Fibroblast of mammary gland (primary cell): ENCODE measurements around the gene ADNP.

Source experiments
- DNase-seq: peaks from one replicate; pipeline ENCODE4 v3.0.0-alpha.2; 2010; ENCODE audit warnings: low read depth
- H3K4me3 ChIP-seq: 2 replicates; pipeline ENCODE4 v1.5.1; 2011; ENCODE audit warnings: low read depth, mild to moderate bottlenecking, low read length, moderate library complexity; ENCODE audit not compliant: control insufficient read depth
- TF ChIP-seq, protein P1 (sequence below): conservative IDR thresholded peaks from 2 replicates; pipeline ENCODE4 v1.5.1; 2011; ENCODE audit warnings: low read depth, low read length, inconsistent platforms; ENCODE audit not compliant: control insufficient read depth, insufficient read depth

The ADNP gene

DNA sequence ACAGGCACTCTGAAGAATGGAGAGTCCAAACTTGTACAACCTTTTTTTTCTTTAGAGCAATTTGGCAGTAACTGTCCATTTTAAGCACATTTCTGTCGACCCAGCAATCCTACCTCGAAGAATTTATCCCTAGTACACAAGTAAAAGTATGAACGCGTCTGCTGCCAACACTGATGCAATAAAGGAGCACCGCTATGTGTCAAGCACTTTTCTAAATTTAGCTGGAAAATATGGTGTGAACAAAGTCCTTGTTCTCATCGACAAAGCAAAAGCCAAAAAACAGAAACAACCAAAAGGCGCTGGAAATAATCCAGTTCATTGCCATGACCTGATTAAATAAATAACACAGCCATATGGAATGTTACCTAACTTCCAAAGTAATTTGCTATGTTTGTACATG lies 26.0 kb upstream of the ADNP start:
- peak overlapping the region; percentile 94 for H3K4me3 ChIP-seq
- DNase-seq, result peak; percentile 27
- TF ChIP-seq, protein P1, sequence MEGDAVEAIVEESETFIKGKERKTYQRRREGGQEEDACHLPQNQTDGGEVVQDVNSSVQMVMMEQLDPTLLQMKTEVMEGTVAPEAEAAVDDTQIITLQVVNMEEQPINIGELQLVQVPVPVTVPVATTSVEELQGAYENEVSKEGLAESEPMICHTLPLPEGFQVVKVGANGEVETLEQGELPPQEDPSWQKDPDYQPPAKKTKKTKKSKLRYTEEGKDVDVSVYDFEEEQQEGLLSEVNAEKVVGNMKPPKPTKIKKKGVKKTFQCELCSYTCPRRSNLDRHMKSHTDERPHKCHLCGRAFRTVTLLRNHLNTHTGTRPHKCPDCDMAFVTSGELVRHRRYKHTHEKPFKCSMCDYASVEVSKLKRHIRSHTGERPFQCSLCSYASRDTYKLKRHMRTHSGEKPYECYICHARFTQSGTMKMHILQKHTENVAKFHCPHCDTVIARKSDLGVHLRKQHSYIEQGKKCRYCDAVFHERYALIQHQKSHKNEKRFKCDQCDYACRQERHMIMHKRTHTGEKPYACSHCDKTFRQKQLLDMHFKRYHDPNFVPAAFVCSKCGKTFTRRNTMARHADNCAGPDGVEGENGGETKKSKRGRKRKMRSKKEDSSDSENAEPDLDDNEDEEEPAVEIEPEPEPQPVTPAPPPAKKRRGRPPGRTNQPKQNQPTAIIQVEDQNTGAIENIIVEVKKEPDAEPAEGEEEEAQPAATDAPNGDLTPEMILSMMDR, result no peak

DNA sequence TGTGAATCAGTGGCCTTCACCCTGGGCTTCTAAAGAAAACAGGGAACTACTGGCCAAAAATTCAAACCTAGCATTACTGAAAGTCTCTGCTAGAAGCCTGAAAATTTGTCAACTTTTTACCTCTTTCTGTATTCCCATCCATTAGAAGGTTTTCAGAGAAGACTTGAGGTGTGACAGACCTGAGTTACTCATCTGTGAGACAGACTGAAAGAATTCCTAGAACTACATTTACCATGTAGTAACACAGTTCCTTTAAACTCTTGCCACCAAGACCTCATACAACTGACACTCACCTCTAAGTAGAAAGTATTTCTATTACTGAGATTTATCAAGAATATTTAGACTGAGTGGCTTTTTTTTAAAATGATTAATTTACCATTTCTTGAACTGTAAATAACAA lies 22.6 kb upstream of the ADNP start:
- DNase-seq, result no peak
- TF ChIP-seq, protein P1, result no peak
- no peak overlapping the region for H3K4me3 ChIP-seq

DNA sequence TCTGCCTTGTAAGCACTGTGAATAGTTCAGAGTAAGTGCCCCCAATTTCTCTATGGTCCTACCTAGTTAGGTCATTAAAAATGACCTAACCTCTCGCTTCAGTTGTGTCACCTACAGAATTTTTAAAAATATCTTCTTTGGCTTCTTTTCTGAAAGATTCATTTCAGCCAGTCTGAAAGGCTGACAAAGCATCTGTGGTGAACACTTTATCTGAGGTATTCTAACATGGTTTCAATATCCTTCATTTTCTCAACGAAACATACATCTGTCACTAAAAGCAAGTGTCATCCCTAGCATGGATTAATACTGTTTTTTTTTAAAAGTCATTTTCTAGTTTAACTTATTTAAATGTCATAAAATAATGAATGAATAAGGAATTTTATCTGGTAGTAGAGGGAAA lies 22.0 kb upstream of the ADNP start:
- TF ChIP-seq, protein P1, result no peak
- DNase-seq, result no peak
- H3K4me3 ChIP-seq, result no peak overlapping the region

DNA sequence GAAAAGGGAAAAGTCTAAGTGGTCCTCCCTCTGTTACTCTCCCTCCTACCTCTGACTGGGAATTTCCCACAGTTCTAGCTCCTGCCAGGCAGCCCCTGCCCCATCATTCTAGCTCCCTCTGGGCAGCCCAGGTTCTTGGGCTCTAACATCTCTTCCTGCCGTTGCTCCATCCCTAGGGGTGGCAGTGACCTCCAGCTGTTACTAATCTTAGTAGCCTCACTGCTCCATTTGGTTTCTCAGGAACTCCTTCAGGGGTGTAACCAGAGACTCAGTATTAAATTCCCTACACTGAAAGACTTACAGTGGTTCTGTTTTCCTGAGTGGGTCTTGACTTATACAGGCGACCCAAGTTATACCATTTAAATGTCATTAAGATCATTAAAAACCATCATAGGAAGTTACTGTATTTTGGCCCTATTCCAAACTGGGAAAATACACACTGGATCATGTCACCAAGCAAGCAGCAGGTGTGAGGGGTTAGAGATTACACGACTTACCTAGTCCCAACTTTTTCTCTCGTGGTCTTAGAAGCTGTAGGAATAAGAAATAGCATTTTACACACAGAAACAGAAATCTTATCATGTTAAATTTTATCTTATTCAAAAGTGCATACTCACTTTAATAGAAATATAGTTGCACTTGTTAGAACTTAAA lies 17.0 kb upstream of the ADNP start:
- DNase-seq, result no peak
- TF ChIP-seq, protein P1, result no peak
- no peak overlapping the region for H3K4me3 ChIP-seq

DNA sequence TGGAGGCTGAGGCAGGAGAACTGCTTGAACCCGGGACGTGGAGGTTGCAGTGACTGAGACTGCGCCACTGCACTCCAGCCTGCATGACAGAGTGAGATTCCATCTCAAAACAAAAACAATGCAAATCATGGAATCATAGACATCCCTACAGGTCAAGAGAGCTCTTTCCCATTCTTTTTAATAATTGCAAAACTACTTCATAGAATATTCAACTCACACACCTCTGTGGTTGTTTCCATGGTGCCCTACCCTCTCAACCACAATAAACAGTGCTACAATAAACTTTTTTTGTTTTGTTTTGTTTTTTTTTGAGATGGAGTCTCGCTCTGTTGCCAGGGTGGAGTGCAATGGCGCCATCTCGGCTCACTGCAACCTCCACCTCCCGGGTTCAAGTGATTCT lies 11.8 kb upstream of the ADNP start:
- H3K4me3 ChIP-seq, result no peak overlapping the region
- DNase-seq, result no peak
- TF ChIP-seq, protein P1, result no peak

DNA sequence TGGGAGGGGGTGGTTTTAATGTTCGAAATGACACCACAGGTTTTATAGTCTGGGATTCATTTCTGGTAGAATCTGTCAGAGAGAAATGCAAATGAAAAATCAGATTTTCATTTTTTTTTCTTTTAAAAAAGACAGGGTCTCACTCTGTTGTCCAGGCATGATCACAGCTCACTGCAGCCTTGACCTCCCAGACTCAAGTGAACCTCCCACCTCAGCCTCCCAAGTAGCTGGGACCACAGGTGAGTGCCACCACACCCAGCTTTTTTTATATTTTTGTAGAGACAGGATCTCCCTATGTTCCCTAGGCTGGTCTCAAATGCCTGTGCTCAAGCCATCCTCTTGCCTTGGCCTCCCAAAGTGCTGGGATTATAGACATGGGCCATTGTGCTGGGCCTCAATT lies 2.4 kb upstream of the ADNP start:
- TF ChIP-seq, protein P1, result no peak
- no peak overlapping the region for H3K4me3 ChIP-seq

DNA sequence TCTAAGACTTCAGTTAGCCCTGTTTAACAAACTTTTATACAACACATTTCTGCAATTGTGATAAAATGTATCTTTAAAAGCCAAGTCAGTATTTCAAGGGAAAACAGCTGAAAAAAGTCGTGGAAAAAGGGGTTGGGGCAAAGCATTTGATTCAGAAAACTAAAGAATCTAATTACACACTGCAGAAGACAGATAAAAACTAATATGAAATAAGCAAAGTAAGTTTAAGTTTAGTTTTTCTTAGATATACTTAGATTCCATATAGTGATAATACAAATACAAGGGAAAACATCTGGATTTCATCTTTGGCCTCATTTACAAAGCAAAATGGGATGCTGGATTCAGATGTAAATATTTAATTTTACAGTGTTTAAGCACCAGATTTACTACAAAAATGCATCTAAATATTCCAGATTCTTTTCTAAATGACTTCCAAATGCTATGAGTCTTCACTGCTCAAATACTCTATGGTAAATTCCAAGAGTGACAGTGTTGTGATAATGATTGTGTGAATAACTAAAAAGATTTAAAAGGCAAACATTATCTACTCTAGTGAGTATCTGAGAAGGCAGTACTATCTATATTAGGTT lies 1.5 kb upstream of the ADNP start:
- TF ChIP-seq, protein P1, result no peak
- H3K4me3 ChIP-seq, result no peak overlapping the region
- no peak for DNase-seq

More for the DNA sequence above, 2.4 kb upstream of the ADNP start:
- no peak for DNase-seq
